ENCODE results near the gene PDE4B. TPM values are rescaled to one million over a fixed set of nuclear protein-coding genes. Genes with fewer than 3 reads are reported as not detected.

PDE4B gene
- total and polyA plus RNA-seq, 7 experiments from 2014 or later = 43.5 to 99.2 (median 46.7) TPM

DNA sequence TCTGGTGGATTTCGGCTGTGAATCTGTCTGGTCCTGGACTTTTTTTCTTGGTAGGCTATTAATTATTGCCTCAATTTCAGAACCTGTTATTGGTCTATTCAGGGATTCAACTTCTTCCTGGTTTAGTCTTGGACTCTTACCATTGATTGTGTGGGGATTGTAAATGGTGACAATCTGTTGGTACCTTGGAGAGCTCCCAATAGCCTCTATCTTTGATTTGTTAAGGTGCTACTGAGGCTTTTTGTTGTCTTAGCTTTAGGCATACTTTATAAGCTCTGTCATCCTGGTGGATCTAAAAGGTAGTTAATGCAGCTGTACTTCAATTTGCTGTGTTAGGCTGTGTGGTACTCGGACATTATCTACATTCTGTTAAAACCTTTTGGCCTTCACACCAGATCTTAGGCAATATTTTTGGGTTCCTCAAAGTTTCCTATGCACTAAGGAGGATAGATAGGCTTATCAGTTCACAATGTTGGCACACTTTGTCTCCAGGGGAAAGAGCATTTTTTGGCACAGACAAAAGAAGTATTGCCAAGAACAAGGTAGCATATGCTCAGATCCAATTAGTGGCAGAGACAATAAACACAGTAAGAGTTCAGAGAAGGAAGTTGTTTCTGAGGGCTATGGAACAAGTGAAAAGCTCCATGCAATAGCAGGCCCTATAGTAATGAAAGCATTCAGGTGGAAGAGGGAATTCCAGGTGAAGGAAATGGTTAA is 230.4 kb downstream of the PDE4B start:
- ATAC-seq = no peak
- intact Hi-C loops (cut with micrococcal nuclease) = no loop called here
- Mint-ChIP-seq H3K27me3 (peaks cover 0 to 34% (median 10%) of the 10 kb centered on the region in 5 donors), H3K4me1 (no peaks in the 10 kb centered on the region), H3K36me3 (no peaks in the 10 kb centered on the region), H3K4me3 (no peak overlapping the region), H3K27ac (no peak overlapping the region), H3K9me3 (peaks cover 0 to 9% (median 2%) of the 10 kb centered on the region in 11 donors)
- Histone ChIP-seq H3K4me1 (ENCODE audit: control insufficient read depth in 2 of 2, insufficient read depth in 2 of 2, low read length in 2 of 2) (no peaks in the 10 kb centered on the region), H3K4me3 (ENCODE audit: low read length) (no peak overlapping the region), H3K27ac (ENCODE audit: low read depth, low read length) (no peak overlapping the region), H3K9me3 (ENCODE audit: control insufficient read depth in 2 of 3, low read length in 3 of 3) (no peaks in the 10 kb centered on the region), H3K36me3 (ENCODE audit: control insufficient read depth in 2 of 3, insufficient read depth in 3 of 3, low read length in 3 of 3) (no peaks in the 10 kb centered on the region), H3K27me3 (ENCODE audit: control insufficient read depth in 2 of 2, insufficient read depth in 2 of 2, low read length in 2 of 2) (no peaks in the 10 kb centered on the region)
- DNase-seq = no peak
- CTCF ChIA-PET = no interaction called here
- POLR2A ChIA-PET = no interaction called here

DNA sequence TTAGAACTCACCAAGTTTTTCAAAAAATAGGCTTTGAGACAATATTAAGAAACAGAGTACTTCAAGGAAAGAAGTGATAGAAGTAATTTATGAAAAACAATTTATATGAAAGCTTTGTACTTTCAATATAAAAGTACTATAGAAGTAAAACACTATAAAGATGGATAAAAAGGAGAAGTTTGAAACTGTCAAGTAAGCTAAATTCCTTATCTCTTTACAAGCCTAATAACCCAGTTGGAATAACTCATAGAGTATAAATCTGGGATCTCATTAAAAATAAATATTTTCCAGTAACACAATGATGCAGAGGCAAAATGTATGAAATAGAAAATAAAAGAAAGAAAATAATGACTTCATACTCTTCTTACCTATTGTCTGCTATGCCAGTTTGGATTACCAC is 232.5 kb downstream of the PDE4B start:
- H3K4me3 Mint-ChIP-seq = no peak overlapping the region
- POLR2A ChIA-PET = no interaction called here

DNA sequence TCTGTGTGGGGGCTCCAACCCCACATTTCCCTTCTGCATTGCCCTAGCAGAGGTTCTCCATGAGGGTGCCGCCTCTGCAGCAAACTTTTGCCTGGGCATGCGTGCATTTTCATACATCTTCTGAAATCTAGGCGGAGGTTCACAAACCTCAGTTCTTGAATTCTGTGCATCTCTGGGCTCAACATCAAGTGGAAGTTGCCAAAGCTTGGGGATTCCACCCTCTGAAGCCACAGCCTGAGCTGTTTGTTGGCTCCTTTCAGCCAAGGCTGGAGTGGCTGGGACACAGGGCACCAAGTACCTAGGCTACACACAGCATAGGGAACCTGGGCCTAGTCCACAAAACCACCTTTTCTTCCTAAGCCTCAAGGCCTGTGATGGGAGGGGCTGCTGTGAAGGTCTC is 235.3 kb downstream of the PDE4B start:
- no peaks in the 10 kb centered on the region for H3K9me3 ChIP-seq (ENCODE audit: control insufficient read depth in 2 of 3, low read length in 3 of 3)
- ChIA-PET CTCF (no interaction called here), POLR2A (no interaction called here)
- Mint-ChIP-seq H3K36me3 (peaks cover 0 to 15% (median 0%) of the 10 kb centered on the region in 5 donors), H3K4me3 (no peak overlapping the region), H3K27me3 (peaks cover 0 to 46% (median 13%) of the 10 kb centered on the region in 5 donors), H3K4me1 (no peaks in the 10 kb centered on the region), H3K27ac (no peak overlapping the region), H3K9me3 (peaks cover 0 to 23% (median 14%) of the 10 kb centered on the region in 11 donors)
- H3K27ac ChIP-seq (ENCODE audit: low read depth, low read length) = no peak overlapping the region
- no peak overlapping the region for H3K4me3 ChIP-seq (ENCODE audit: low read length)
- H3K36me3 ChIP-seq (ENCODE audit: control insufficient read depth in 2 of 3, insufficient read depth in 3 of 3, low read length in 3 of 3) = no peaks in the 10 kb centered on the region
- ATAC-seq = no peak
- H3K27me3 ChIP-seq (ENCODE audit: control insufficient read depth in 2 of 2, insufficient read depth in 2 of 2, low read length in 2 of 2) = no peaks in the 10 kb centered on the region
- intact Hi-C loops (cut with micrococcal nuclease) = no loop called here
- no peaks in the 10 kb centered on the region for H3K4me1 ChIP-seq (ENCODE audit: control insufficient read depth in 2 of 2, insufficient read depth in 2 of 2, low read length in 2 of 2)
- DNase-seq = no peak

More for the DNA sequence above, 232.5 kb downstream of the PDE4B start:
- H3K36me3 Mint-ChIP-seq = peaks cover 0 to 11% (median 0%) of the 10 kb centered on the region in 5 donors
- H3K27ac Mint-ChIP-seq = no peak overlapping the region
- no peaks in the 10 kb centered on the region for H3K4me1 Mint-ChIP-seq
- H3K27me3 Mint-ChIP-seq = peaks cover 0 to 39% (median 10%) of the 10 kb centered on the region in 5 donors
- no peak for DNase-seq
- ATAC-seq = no peak
- intact Hi-C loops (cut with micrococcal nuclease) = no loop called here
- no peaks in the 10 kb centered on the region for H3K4me1 ChIP-seq (ENCODE audit: control insufficient read depth in 2 of 2, insufficient read depth in 2 of 2, low read length in 2 of 2)
- H3K4me3 ChIP-seq (ENCODE audit: low read length) = no peak overlapping the region
- H3K27me3 ChIP-seq (ENCODE audit: control insufficient read depth in 2 of 2, insufficient read depth in 2 of 2, low read length in 2 of 2) = no peaks in the 10 kb centered on the region
- no peak overlapping the region for H3K27ac ChIP-seq (ENCODE audit: low read depth, low read length)
- H3K9me3 ChIP-seq (ENCODE audit: control insufficient read depth in 2 of 3, low read length in 3 of 3) = no peaks in the 10 kb centered on the region
- no peaks in the 10 kb centered on the region for H3K36me3 ChIP-seq (ENCODE audit: control insufficient read depth in 2 of 3, insufficient read depth in 3 of 3, low read length in 3 of 3)
- peaks cover 0 to 19% (median 10%) of the 10 kb centered on the region in 11 donors for H3K9me3 Mint-ChIP-seq
- CTCF ChIA-PET = no interaction called here

DNA sequence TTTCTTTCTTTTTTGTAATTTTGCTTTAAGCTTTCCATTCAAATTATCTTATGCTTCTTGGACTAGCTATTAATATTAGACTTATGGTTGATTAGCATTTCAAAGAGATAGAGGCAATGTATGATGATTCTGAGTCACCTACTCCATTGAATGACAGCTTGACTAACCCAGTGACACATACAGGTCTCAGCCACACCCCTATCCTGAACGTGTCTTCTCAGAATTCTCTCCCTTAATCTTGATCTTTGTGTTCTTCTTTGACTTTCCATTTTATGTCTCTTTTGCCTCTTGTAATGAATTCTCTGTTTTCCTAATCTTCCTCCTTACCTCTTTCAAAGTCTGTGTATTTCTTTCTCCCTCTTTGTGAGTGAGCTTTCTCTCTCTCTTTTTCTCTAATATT is 241.1 kb downstream of the PDE4B start:
- Histone ChIP-seq H3K4me1 (ENCODE audit: control insufficient read depth in 2 of 2, insufficient read depth in 2 of 2, low read length in 2 of 2) (no peaks in the 10 kb centered on the region), H3K27ac (ENCODE audit: low read depth, low read length) (no peak overlapping the region), H3K27me3 (ENCODE audit: control insufficient read depth in 2 of 2, insufficient read depth in 2 of 2, low read length in 2 of 2) (peaks cover 0 to 3% of the 10 kb centered on the region in 2 donors), H3K9me3 (ENCODE audit: control insufficient read depth in 2 of 3, low read length in 3 of 3) (no peaks in the 10 kb centered on the region), H3K36me3 (ENCODE audit: control insufficient read depth in 2 of 3, insufficient read depth in 3 of 3, low read length in 3 of 3) (no peaks in the 10 kb centered on the region), H3K4me3 (ENCODE audit: low read length) (no peak overlapping the region)
- H3K36me3 Mint-ChIP-seq = peaks cover 0 to 11% (median 0%) of the 10 kb centered on the region in 5 donors
- no peak for ATAC-seq
- H3K27me3 Mint-ChIP-seq = peaks cover 19 to 39% (median 24%) of the 10 kb centered on the region in 5 donors
- peaks cover 0 to 25% (median 12%) of the 10 kb centered on the region in 11 donors for H3K9me3 Mint-ChIP-seq
- no peak overlapping the region for H3K4me3 Mint-ChIP-seq
- CTCF ChIA-PET = no interaction called here
- DNase-seq = no peak
- intact Hi-C loops (cut with micrococcal nuclease) = no loop called here
- POLR2A ChIA-PET = no interaction called here
- no peak overlapping the region for H3K27ac Mint-ChIP-seq
- H3K4me1 Mint-ChIP-seq = peaks cover 0 to 4% (median 0%) of the 10 kb centered on the region in 7 donors

DNA sequence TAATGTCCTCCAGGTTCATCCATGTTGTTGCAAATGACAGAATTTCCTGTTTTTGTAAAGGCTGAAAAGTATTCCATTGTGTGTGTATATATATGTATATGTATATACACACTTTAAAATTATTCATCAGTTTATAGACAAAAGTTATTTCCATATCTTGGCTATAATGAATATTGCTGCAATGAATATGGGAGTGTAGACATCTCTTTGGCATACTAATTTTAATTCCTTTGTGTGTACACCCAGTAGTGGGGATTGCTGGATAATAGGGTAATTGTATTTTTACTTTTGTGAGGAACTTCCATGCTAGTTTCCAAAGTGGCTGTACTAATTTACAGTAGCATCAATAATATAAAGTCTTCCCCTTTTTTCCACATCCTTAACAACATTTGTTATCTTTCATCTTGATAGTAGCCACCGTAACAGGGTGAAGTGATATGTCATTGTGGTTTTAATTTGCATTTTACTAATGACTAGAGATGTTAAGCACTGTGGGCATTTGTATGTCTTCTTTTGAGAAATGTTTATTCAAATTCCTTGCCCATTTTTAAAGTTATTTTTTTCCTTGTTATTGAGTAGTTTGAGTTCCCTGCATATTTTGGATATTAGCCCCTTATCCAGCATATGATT is 243.0 kb downstream of the PDE4B start:
- peaks cover 0 to 10% (median under 1%) of the 10 kb centered on the region in 11 donors for H3K9me3 Mint-ChIP-seq
- Histone ChIP-seq H3K9me3 (ENCODE audit: control insufficient read depth in 2 of 3, low read length in 3 of 3) (no peaks in the 10 kb centered on the region), H3K4me3 (ENCODE audit: low read length) (no peak overlapping the region), H3K27me3 (ENCODE audit: control insufficient read depth in 2 of 2, insufficient read depth in 2 of 2, low read length in 2 of 2) (peaks cover 0 to 3% of the 10 kb centered on the region in 2 donors), H3K36me3 (ENCODE audit: control insufficient read depth in 2 of 3, insufficient read depth in 3 of 3, low read length in 3 of 3) (no peaks in the 10 kb centered on the region), H3K27ac (ENCODE audit: low read depth, low read length) (no peak overlapping the region), H3K4me1 (ENCODE audit: control insufficient read depth in 2 of 2, insufficient read depth in 2 of 2, low read length in 2 of 2) (no peaks in the 10 kb centered on the region)
- CTCF ChIA-PET = no interaction called here
- H3K27ac Mint-ChIP-seq = no peak overlapping the region
- H3K27me3 Mint-ChIP-seq = peaks cover 25 to 41% (median 29%) of the 10 kb centered on the region in 5 donors
- H3K36me3 Mint-ChIP-seq = no peaks in the 10 kb centered on the region
- ATAC-seq (no peak), DNase-seq (no peak)
- POLR2A ChIA-PET = no interaction called here
- peaks cover 0 to 4% (median 0%) of the 10 kb centered on the region in 7 donors for H3K4me1 Mint-ChIP-seq
- intact Hi-C loops (cut with micrococcal nuclease) = no loop called here
- no peak overlapping the region for H3K4me3 Mint-ChIP-seq

DNA sequence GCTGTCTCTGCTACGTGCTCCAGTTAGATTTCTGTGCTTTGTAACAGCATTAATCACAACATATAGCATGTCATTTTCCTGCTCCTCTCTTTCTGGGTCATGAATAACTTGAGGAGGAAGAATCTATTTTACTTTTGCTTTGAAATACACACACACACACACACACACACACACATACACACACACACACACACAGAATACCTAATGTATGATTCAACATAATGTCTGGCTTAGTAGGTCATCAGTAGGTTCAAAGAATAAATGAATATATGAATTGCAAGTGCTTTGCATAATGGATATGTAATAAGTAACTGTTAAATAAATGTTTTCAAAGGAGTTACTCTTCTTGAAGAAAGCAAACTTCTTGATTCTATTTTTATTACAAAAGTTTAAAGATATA is 249.0 kb downstream of the PDE4B start:
- Histone ChIP-seq H3K4me1 (ENCODE audit: control insufficient read depth in 2 of 2, insufficient read depth in 2 of 2, low read length in 2 of 2) (no peaks in the 10 kb centered on the region), H3K4me3 (ENCODE audit: low read length) (no peak overlapping the region), H3K27ac (ENCODE audit: low read depth, low read length) (no peak overlapping the region), H3K9me3 (ENCODE audit: control insufficient read depth in 2 of 3, low read length in 3 of 3) (no peaks in the 10 kb centered on the region), H3K27me3 (ENCODE audit: control insufficient read depth in 2 of 2, insufficient read depth in 2 of 2, low read length in 2 of 2) (no peaks in the 10 kb centered on the region), H3K36me3 (ENCODE audit: control insufficient read depth in 2 of 3, insufficient read depth in 3 of 3, low read length in 3 of 3) (no peaks in the 10 kb centered on the region)
- ChIA-PET CTCF (no interaction called here), POLR2A (no interaction called here)
- intact Hi-C loops (cut with micrococcal nuclease) = no loop called here
- H3K27me3 Mint-ChIP-seq = peaks cover 15 to 32% (median 21%) of the 10 kb centered on the region in 5 donors
- no peak for ATAC-seq
- H3K27ac Mint-ChIP-seq = no peak overlapping the region
- DNase-seq = no peak
- H3K4me3 Mint-ChIP-seq = no peak overlapping the region
- no peaks in the 10 kb centered on the region for H3K36me3 Mint-ChIP-seq
- H3K4me1 Mint-ChIP-seq = no peaks in the 10 kb centered on the region
- H3K9me3 Mint-ChIP-seq = peaks cover 0 to 10% (median 0%) of the 10 kb centered on the region in 11 donors

DNA sequence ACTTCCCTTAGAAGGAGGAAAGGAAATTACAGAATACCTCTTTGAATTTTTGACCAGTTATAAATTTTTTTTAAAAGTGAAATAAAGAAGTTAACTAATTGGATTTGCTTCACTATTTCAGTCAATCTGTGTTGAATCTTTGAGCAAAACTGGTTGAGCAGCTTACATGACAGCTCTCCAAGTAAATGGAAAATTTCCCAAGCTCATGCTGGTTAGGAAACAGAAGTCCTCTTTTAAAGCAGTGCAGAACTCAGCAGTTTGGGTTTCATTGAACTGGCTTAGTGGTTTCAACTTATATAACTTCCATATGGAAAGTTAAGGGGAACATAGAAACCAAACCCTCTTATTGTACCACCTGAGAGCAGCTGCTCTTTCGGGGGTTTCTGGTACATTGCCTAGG is 250.5 kb downstream of the PDE4B start:
- Histone ChIP-seq H3K9me3 (ENCODE audit: control insufficient read depth in 2 of 3, low read length in 3 of 3) (no peaks in the 10 kb centered on the region), H3K36me3 (ENCODE audit: control insufficient read depth in 2 of 3, insufficient read depth in 3 of 3, low read length in 3 of 3) (no peaks in the 10 kb centered on the region), H3K4me1 (ENCODE audit: control insufficient read depth in 2 of 2, insufficient read depth in 2 of 2, low read length in 2 of 2) (no peaks in the 10 kb centered on the region), H3K4me3 (ENCODE audit: low read length) (no peak overlapping the region), H3K27ac (ENCODE audit: low read depth, low read length) (no peak overlapping the region), H3K27me3 (ENCODE audit: control insufficient read depth in 2 of 2, insufficient read depth in 2 of 2, low read length in 2 of 2) (no peaks in the 10 kb centered on the region)
- Mint-ChIP-seq H3K9me3 (peaks cover 0 to 4% (median 0%) of the 10 kb centered on the region in 11 donors), H3K27ac (no peak overlapping the region), H3K4me3 (no peak overlapping the region), H3K4me1 (no peaks in the 10 kb centered on the region), H3K27me3 (peaks cover 17 to 34% (median 29%) of the 10 kb centered on the region in 5 donors), H3K36me3 (no peaks in the 10 kb centered on the region)
- ATAC-seq = no peak
- DNase-seq = no peak
- ChIA-PET CTCF (no interaction called here), POLR2A (no interaction called here)
- intact Hi-C loops (cut with micrococcal nuclease) = no loop called here
